ENCODE data around the gene ANTKMT.
A peak's percentile ranks its signal among the peaks of the same experiment; 100 is the strongest.

Gene ANTKMT, protein sequence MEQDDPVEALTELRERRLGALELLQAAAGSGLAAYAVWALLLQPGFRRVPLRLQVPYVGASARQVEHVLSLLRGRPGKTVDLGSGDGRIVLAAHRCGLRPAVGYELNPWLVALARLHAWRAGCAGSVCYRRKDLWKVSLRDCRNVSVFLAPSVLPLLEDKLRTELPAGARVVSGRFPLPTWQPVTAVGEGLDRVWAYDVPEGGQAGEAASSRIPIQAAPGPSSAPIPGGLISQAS

GRCh38 chr16:720990-721764, at the start of gene ANTKMT:
Gene ANTKMT, plus strand, starts transcription at chr16:721146. Its CDS starts 129 bp downstream, at chr16:721275.
- DNase-seq (ENCODE audit: low read depth) = peak; percentile 72

DNA sequence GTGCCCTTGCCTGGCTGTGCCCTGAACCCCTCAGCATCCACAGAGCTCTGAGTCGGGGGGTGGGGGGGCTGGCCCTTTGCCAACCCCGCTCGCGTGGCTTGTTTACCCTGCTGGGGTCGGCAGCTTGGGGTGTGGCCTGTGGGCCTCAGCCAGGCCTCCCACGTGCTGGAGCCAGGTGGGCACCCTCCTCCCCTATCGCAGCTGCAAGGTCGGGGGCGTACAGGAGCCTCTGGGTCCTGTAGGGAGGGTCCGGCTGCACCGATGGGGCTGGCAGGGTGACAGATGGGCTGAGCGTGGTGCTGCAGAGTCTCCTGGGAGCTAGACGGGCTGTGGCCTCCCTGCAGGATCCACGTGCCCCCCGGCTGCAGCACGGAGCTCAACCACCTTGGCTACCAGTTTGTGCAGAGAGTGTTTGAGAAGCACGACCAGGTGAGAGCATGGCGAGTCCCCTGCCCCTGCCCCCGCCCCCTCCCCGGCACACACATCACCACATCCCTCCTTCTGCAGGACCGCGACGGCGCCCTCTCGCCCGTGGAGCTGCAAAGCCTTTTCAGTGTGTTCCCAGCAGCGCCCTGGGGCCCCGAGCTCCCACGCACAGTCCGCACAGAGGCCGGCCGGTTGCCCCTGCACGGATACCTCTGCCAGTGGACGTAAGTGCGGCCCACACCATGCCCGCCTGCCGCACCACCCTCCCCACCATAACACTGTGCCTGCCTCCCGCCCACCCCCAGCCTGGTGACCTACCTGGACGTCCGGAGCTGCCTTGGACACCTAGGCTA, 49.4 kb upstream of the ANTKMT start:
- no peak for DNase-seq (ENCODE audit: low read depth)

DNA sequence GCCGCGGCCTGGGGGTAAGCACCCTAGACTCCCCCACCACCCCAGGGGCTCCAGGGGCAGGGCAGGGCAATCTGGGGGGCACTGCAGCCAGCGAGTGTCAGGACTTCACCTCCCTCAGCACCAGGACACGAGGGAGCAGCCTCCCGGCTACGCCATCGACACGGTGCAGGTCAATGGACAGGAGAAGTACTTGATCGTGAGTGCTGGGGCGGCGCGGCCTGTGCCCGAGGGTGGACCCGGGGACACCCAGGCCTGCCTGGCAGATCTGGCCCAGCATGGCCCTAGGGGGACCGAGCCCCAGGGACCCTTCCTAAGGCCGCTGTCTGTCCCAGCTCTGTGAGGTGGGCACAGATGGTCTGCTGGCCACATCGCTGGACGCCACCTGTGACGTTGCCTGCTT, 48.6 kb upstream of the ANTKMT start:
- no peak for DNase-seq (ENCODE audit: low read depth)

DNA sequence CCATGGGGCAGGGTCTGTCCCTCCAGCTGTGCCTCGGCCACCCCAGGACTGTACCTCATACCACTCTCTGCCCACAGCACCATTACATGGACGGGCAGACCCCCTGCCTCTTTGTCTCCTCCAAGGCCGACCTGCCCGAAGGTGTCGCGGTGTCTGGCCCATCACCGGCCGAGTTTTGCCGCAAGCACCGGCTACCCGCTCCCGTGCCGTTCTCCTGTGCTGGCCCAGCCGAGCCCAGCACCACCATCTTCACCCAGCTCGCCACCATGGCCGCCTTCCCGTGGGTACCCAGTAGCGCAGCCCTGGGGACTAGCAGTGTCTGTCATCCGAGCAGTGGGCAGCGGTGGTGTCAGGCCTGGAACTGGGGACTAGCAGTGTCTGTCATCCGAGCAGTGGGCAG, 48.1 kb upstream of the ANTKMT start:
- DNase-seq (ENCODE audit: low read depth) = no peak

DNA sequence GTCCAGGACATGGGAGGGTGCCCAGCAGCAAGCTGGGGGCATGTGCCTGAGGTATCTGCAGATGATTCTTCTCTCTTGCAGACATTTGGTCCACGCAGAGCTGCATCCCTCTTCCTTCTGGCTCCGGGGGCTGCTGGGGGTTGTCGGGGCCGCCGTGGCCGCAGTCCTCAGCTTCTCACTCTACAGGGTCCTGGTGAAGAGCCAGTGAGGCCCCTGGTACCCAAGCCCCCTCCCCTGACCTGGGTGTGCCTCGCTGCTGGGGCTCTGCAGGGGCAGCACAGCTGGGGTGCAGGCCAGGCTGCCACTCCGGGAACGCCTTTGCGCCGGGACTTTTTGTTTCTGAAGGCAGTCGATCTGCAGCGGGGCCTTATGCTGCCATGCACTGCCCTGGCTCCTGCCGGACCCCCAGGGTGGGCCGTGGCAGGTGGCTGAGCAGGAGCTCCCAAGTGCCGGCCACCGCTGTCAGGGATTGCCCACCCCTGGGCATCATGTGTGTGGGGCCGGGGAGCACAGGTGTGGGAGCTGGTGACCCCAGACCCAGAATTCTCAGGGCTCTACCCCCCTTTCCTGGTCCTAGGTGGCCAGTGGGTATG, 47.5 kb upstream of the ANTKMT start:
- no peak for DNase-seq (ENCODE audit: low read depth)

- no peak for DNase-seq (ENCODE audit: low read depth)
Observed at GRCh38 chr16:674214-674881, 46.6 kb upstream of the ANTKMT start.

DNA sequence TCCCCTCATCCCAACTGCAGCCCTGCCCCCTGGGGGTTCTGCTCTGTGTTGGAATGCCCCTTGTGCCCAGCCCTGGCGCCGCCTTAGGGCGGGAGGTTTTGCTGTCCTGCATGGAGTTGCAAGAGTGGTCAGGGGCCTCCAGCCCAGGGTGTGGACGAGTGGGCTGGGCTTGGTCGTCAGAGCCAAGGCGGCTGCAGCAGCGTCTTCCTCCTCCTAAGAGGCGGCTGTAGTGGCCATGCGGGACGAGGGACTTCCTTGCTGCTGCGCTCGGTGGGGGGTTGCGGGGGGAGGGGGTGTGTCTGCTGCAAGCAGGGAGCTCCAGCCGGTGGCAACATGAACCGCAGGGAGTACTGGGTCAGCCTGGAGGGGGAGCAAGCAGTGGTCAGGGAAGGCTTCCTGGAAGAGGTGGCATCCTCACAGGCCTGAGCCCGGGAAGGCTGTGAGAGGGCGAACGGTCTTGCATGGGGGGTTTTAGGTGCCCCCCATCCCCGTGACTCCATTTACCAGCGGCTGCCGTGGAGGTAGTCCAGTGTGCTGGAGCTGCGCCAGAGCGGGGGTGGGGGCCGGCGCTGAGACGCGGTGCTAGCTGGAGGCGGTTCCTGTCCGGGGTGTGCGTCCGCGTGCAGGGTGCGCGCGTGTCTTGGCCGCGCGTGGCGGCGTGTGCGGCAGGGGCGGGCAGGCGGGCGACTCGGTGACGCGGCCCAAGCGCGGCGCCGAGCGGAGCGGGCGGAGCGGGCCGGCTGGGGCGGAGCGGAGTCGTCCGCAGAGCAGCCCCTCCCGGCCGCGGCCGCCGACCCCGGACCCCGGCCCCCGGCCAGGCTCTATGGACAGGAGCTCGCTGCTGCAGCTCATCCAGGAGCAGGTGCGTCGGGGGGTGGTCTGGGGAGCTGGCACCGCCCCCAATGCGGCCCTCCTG, 45.7 kb upstream of the ANTKMT start, which contains the start of gene RHBDL1:
RHBDL1 (plus strand) TSS at position 704 of the 916 bp plus-strand sequence; CDS start at position 824, 120 bp downstream.
- peak; percentile 43 for DNase-seq (ENCODE audit: low read depth)

- no peak for DNase-seq (ENCODE audit: low read depth)
Observed at GRCh38 chr16:675884-676564, 44.9 kb upstream of the ANTKMT start.

GRCh38 chr16:676565-676902, 44.4 kb upstream of the ANTKMT start:
- no peak for DNase-seq (ENCODE audit: low read depth)

DNA sequence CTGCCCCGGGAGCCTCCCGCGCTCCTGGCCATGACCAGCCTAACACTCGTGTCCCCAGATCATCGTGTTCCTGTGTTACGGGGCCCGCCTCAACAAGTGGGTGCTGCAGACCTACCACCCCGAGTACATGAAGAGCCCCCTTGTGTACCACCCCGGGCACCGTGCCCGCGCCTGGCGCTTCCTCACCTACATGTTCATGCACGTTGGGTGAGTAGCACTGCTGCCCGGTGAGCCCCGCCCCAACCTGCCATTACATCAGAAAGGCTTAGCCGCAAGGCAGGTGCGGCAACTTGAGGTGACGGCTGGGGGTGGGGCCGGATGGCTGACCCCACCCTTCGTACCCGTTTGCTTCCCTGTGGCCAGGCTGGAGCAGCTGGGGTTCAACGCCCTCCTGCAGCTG, 44.0 kb upstream of the ANTKMT start:
- DNase-seq (ENCODE audit: low read depth) = no peak

DNA sequence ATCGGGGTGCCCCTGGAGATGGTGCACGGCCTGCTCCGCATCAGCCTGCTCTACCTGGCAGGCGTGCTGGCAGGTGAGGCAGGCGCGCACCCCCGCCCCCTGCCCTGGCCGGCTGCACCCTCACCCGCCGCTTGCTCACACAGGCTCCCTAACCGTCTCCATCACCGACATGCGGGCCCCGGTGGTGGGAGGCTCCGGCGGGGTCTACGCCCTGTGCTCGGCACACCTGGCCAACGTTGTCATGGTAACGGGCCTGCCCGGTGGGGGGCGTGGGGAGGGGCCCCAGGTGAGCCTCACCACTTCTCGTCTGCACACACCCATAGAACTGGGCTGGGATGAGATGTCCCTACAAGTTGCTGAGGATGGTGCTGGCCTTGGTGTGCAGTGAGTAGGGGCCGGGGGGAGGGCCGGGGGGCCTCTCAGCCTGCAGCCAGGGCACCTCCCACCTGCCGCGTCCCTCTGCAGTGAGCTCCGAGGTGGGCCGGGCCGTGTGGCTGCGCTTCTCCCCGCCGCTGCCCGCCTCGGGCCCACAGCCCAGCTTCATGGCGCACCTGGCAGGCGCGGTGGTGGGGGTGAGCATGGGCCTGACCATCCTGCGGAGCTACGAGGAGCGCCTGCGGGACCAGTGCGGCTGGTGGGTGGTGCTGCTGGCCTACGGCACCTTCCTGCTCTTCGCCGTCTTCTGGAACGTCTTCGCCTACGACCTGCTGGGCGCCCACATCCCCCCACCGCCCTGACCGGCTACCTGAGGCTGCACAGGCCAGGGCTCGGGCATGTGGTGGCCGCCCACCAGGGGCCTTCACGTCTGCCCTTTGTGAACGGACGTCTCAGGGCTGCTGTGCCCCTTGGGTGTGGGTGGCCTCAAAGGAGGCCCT, 43.4 kb upstream of the ANTKMT start:
- DNase-seq (ENCODE audit: low read depth) = no peak

DNA sequence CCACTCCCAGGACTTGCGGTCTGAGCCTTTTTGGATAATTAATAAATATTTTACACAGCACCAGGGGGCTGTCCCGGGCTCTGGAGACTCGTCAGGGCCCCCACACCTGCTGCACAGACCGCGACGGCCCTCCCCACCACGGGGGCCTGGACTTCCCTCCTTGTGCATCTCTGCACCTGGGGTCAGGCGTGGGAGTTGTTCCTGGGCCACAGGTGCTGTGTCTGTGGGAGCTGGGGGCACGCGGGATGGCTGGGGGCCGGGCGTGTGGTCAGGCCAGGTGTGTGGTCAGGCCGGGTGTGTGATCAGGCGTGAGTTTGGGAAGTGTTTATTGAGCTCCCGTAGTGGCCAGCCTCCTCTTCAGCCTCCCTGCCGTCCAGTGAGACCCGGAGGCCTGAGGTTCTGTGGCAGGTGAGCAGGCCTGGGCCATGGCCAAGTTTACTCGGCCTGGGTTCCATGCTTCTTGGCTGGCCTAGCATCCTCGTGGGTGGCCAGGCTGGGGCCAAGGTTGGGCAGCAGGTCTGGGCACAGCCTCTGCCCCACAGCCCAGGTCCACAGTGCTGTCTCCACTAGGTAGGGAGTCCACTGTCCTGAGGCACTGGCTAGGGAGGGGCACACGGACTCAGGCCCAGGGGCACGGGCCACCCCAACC, 42.6 kb upstream of the ANTKMT start:
- DNase-seq (ENCODE audit: low read depth) = no peak

GRCh38 chr16:678858-679813, 41.8 kb upstream of the ANTKMT start:
- DNase-seq (ENCODE audit: low read depth) = peak; percentile 42

GRCh38 chr16:679814-680624, 40.9 kb upstream of the ANTKMT start, which contains the start of gene STUB1:
Gene STUB1, plus strand, starts transcription at chr16:680410. Its CDS starts 116 bp downstream, at chr16:680526.
- peak; percentile 88 for DNase-seq (ENCODE audit: low read depth)

DNA sequence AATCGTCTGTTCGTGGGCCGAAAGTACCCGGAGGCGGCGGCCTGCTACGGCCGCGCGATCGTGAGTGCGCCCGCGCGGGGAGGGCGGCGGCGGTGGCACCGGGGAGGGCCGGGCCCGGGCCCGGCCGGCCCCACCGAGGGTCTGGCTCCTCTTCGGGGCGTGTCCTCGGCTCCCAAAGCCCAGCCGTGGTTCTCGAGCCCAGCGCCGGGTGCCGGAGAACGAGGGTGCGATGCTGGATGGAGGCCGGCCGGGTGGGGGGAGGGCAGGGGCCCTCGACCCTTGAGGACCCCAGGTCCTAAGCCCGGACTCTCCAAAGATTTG, 40.4 kb upstream of the ANTKMT start:
- no peak for DNase-seq (ENCODE audit: low read depth)

DNA sequence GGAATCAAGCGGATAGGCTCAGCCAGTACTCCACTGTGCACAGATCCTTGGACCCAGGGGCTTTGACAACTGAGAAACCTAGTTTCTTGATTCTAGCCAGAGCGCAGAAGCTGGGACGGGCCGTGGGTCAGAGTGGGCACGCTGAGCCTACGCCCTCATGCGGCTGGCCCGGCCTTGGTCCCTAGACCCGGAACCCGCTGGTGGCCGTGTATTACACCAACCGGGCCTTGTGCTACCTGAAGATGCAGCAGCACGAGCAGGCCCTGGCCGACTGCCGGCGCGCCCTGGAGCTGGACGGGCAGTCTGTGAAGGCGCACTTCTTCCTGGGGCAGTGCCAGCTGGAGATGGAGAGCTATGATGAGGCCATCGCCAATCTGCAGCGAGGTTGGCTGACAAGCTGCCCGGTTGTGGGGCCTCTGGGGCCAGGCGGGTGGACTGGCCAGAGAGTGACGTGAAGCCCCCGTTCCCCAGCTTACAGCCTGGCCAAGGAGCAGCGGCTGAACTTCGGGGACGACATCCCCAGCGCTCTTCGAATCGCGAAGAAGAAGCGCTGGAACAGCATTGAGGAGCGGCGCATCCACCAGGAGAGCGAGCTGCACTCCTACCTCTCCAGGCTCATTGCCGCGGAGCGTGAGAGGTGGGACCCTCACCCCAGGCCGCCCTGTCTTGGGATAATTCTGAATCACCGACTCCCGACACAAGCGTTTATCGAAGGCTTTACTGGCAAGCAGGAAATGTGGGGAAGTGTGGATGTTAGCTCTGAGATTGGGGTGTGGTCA, 39.8 kb upstream of the ANTKMT start:
- peak; percentile 65 for DNase-seq (ENCODE audit: low read depth)

Measured in fibroblast of gingiva (primary cell).